Upper lobe of right lung (tissue), 1 donor: ENCODE results near the gene USP16. TPM values are rescaled to one million over a fixed set of nuclear protein-coding genes. Genes with fewer than 3 reads are reported as not detected.

Experiments used
- ATAC-seq: fragments of 200-7000 bp; cut with Tn5 transposase; one replicate; pipeline ENCODE4 v1.9.1; 2020; ENCODE audit warnings: mild to moderate bottlenecking, moderate library complexity
- DNase-seq: peaks from one replicate; pipeline ENCODE4 v3.0.0-alpha.2; 2020
- H3K27ac ChIP-seq: fragments of 200-600 bp; one replicate; pipeline ENCODE4 v1.8.0; 2022
- H3K27me3 ChIP-seq: fragments of 200-600 bp; one replicate; pipeline ENCODE4 v1.8.0; 2022; ENCODE audit warnings: mild to moderate bottlenecking
- H3K36me3 ChIP-seq: fragments of 200-600 bp; one replicate; pipeline ENCODE4 v1.8.0; 2022
- H3K4me1 ChIP-seq: fragments of 200-600 bp; one replicate; pipeline ENCODE4 v1.8.0; 2022
- H3K4me3 ChIP-seq: fragments of 200-600 bp; one replicate; pipeline ENCODE4 v1.8.0; 2022; ENCODE audit warnings: mild to moderate bottlenecking
- H3K9me3 ChIP-seq: fragments of 200-600 bp; one replicate; pipeline ENCODE4 v1.8.0; 2022
- CTCF ChIP-seq: fragments of 200-600 bp; IDR thresholded peaks from one replicate; pipeline ENCODE4 v1.8.0; 2022; ENCODE audit warnings: antibody characterized with exemption
- intact Hi-C: fragments of 100-400 bp; cut with DNase I; formaldehyde crosslinking; loops from one replicate; pipeline ENCODE4 v1.11.0; 2022
- total RNA-seq: library from RNA; stranded (reverse); fragmentation: NEBNext Ultra II Directional; extraction: Animal tissue kit (Norgen Biotek cat#: 25700); gene quantifications from one replicate; pipeline ENCODE4 v1.2.1, GENCODE V29; 2021
- donor health status: DM: no; HTN: yes; CAD: no; lungs with severe emphysema.

USP16 gene
- total RNA-seq, 1 donor from 2014 or later = 32.7 TPM

DNA sequence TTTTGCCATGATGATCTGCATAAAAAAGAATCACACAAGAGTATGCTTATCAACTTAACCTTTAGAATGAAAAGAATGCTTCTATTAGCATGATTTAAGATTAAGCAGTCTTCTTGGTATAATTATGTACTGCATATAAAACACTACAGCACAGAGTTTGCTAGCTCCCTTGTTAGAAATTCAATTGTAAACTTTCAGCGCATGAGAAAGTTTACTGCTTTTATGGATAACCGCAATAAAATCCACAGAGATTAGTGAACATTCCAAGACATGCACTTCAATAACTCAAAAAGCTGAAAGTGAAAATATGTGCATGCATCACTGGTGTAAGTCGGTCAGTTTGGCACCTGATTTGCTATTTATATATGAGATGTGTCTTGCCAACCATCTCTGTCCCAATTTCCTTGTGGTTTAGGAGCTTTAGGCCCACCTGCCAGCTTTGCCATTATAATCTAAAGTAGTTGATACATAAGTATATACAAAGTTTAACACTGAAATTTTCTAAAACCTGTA, 32.1 kb downstream of the USP16 start:
- intact Hi-C loops = no loop called here
- no peak for DNase-seq
- H3K27ac ChIP-seq = no peak overlapping the region
- H3K4me3 ChIP-seq = no peak overlapping the region
- H3K9me3 ChIP-seq = no peaks in the 10 kb centered on the region
- no peak for ATAC-seq
- H3K36me3 ChIP-seq = peaks cover 99% of the 10 kb centered on the region
- no peaks in the 10 kb centered on the region for H3K4me1 ChIP-seq
- TF ChIP-seq CTCF = no peak
- H3K27me3 ChIP-seq = no peaks in the 10 kb centered on the region

DNA sequence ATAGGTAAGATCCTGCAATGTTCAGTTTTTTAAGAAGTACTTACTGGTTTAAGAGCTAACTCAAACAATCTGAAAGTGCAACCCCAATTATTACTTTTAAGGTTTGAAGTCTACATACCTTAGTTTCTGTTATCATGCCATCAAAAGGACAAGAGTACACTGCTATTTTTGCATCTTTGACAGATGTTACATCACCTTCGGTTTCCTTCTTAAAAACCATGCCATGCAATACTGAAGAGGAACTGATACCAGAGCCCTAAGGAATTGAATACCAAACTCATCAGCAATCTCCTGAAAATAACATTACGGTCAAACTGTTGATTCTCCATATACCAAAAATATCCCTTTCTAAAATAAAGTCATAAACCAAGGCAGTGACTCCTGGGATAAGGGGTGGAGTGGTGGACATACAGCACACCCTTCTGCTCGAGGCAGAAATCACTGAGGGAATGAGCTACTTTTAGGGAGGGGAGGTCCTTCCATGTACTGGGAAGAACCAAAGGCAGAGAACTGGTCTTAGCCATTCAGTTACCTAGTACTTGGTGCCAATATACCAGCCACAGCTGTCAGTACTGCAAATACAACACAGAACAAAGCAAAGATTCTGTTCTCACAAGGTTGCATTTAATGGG, 40.5 kb downstream of the USP16 start:
- peaks cover 100% of the 10 kb centered on the region for H3K36me3 ChIP-seq
- H3K27ac ChIP-seq = no peak overlapping the region
- intact Hi-C loops = no loop called here
- TF ChIP-seq CTCF = no peak
- H3K4me3 ChIP-seq = no peak overlapping the region
- H3K4me1 ChIP-seq = no peaks in the 10 kb centered on the region
- no peaks in the 10 kb centered on the region for H3K27me3 ChIP-seq
- ATAC-seq = peak; percentile 50
- H3K9me3 ChIP-seq = no peaks in the 10 kb centered on the region
- DNase-seq = no peak

DNA sequence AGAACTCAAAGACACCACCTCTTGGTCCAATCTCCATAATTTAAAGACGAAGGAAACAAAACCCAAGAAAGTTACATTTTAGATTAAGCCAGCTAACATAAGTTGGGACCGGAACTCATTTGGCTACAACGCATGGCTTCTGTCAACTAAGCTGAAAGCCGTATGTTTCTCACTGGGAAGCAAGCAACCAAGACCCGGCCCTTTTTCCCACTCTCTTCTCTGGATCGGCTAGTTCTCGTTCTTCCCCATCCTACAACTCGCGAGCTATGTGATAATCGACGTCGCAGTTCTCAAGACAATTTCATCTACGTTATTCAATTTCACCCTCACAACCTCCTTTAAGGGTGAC, 48.4 kb downstream of the USP16 start:
- no peak for TF ChIP-seq CTCF
- Histone ChIP-seq H3K27me3 (no peaks in the 10 kb centered on the region), H3K4me3 (peak overlapping the region; percentile 80), H3K36me3 (peaks cover 25% of the 10 kb centered on the region), H3K27ac (peak overlapping the region; percentile 94), H3K9me3 (no peaks in the 10 kb centered on the region), H3K4me1 (peaks cover 25% of the 10 kb centered on the region)
- ATAC-seq (no peak), DNase-seq (no peak)
- intact Hi-C loops = no loop called here

GRCh38 chr21:29073222-29074006, 48.9 kb downstream of the USP16 start, which contains the start of gene CCT8:
Gene CCT8 (minus strand): TSS chr21:29073648. CDS start chr21:29073590, 58 bp downstream.
- intact Hi-C loops = no loop called here
- TF ChIP-seq CTCF = no peak
- Histone ChIP-seq H3K9me3 (no peaks in the 10 kb centered on the region), H3K36me3 (peaks cover 19% of the 10 kb centered on the region), H3K27ac (peak within 1 kb of the TSS; percentile 94), H3K27me3 (no peaks in the 10 kb centered on the region), H3K4me1 (peaks cover 25% of the 10 kb centered on the region), H3K4me3 (peak within 1 kb of the TSS; percentile 80)
- DNase-seq = peak; percentile 99
- peak; percentile 98 for ATAC-seq

- Histone ChIP-seq H3K4me1 (peaks cover 25% of the 10 kb centered on the region), H3K4me3 (peak overlapping the region; percentile 80), H3K9me3 (no peaks in the 10 kb centered on the region), H3K27me3 (no peaks in the 10 kb centered on the region), H3K27ac (peak overlapping the region; percentile 94), H3K36me3 (peaks cover 14% of the 10 kb centered on the region)
- peak; percentile 22 for ATAC-seq
- intact Hi-C loops = no loop called here
- no peak for DNase-seq
- no peak for TF ChIP-seq CTCF
These were observed 49.5 kb downstream of the USP16 start for GRCh38 chr21:29074007-29074376.
